IMR-90 (cell line): ENCODE data around the gene GNAO1. TPM values are rescaled to one million over a fixed set of nuclear protein-coding genes. Genes with fewer than 3 reads are reported as not detected.
A peak's percentile ranks its signal among the peaks of the same experiment; 100 is the strongest.

Experiments
- ATAC-seq: fragments of 200-7000 bp; cut with Tn5 transposase; 2 replicates; pipeline ENCODE4 v1.9.1; 2020; ENCODE audit warnings: low read depth, mild to moderate bottlenecking, moderate library complexity
- BruUV-seq: library from RNA; stranded (reverse); fragments of 400-500 nt; replicated peaks from 2 replicates; lab custom pipeline; 2021; lab: Mats Ljungman, UMichigan
- CTCF ChIA-PET: fragments of 300-600 bp; formaldehyde crosslinking; extraction: SDS; loops from one replicate; lab custom pipeline; 2021; ENCODE audit warnings: antibody characterized with exemption; lab: Yijun Ruan, JAX
- POLR2A ChIA-PET: fragments of 300-600 bp; sonication (Branson Sonifier 250); formaldehyde crosslinking; loops from one replicate; lab custom pipeline; 2022; ENCODE audit warnings: antibody characterized with exemption; ENCODE audit not compliant: unreplicated experiment; lab: Charles Lee
- DNase-seq: peaks from one replicate; pipeline ENCODE4 v3.0.0; 2013
- H2AFZ ChIP-seq: replicated peaks from 2 replicates; pipeline ENCODE3; 2013; ENCODE audit warnings: low read length, mild to moderate bottlenecking; ENCODE audit not compliant: poor library complexity
- H2AK5ac ChIP-seq: 2 replicates; pipeline ENCODE4 v1.6.1; 2013; ENCODE audit warnings: low read depth, low read length, inconsistent platforms
- H2AK9ac ChIP-seq: replicated peaks from 2 replicates; pipeline ENCODE3; 2013; ENCODE audit warnings: mild to moderate bottlenecking, low read depth, low read length, moderate library complexity; ENCODE audit not compliant: poor library complexity
- H2BK120ac ChIP-seq: 2 replicates; pipeline ENCODE4 v1.6.1; 2013; ENCODE audit warnings: low read depth, low read length, inconsistent platforms
- H2BK15ac ChIP-seq: 3 replicates; pipeline ENCODE4 v1.6.1; 2013; ENCODE audit warnings: low read depth, low read length, inconsistent platforms
- H2BK20ac ChIP-seq: 2 replicates; pipeline ENCODE4 v1.6.1; 2013; ENCODE audit warnings: low read depth, mild to moderate bottlenecking, inconsistent platforms, low read length, moderate library complexity
- H2BK5ac ChIP-seq: 2 replicates; pipeline ENCODE4 v1.6.1; 2013; ENCODE audit warnings: mild to moderate bottlenecking, low read depth, low read length, inconsistent platforms; ENCODE audit not compliant: poor library complexity, severe bottlenecking
- H3K14ac ChIP-seq: replicated peaks from 2 replicates; pipeline ENCODE4 v1.6.1; 2013; ENCODE audit warnings: low read depth, low read length, inconsistent platforms
- H3K18ac ChIP-seq: 2 replicates; pipeline ENCODE4 v1.6.1; 2013; ENCODE audit warnings: low read depth, low read length, control low read depth
- H3K23ac ChIP-seq: 2 replicates; pipeline ENCODE4 v1.6.1; 2013; ENCODE audit warnings: low read depth, low read length, inconsistent platforms
- H3K27ac ChIP-seq: 2 replicates; pipeline ENCODE4 v1.5.1; 2013; ENCODE audit warnings: mild to moderate bottlenecking, control low read depth, low read length; ENCODE audit not compliant: insufficient read depth
- H3K27me3 ChIP-seq: 2 replicates; pipeline ENCODE4 v1.6.1; 2013; ENCODE audit warnings: low read length; ENCODE audit not compliant: control insufficient read depth, insufficient read depth
- H3K36me3 ChIP-seq: 2 replicates; pipeline ENCODE4 v1.6.1; 2013; ENCODE audit warnings: low read length, mixed read lengths; ENCODE audit not compliant: control insufficient read depth, insufficient read depth
- H3K4ac ChIP-seq: 2 replicates; pipeline ENCODE4 v1.6.1; 2013; ENCODE audit warnings: low read depth, low read length, inconsistent platforms
- H3K4me1 ChIP-seq: 2 replicates; pipeline ENCODE4 v1.6.1; 2013; ENCODE audit warnings: low read length, mixed read lengths; ENCODE audit not compliant: control insufficient read depth, insufficient read depth
- H3K4me2 ChIP-seq: 2 replicates; pipeline ENCODE4 v1.6.1; 2013; ENCODE audit warnings: low read depth, mild to moderate bottlenecking, control low read depth, low read length, moderate library complexity
- H3K4me3 ChIP-seq: 2 replicates; pipeline ENCODE4 v1.5.1; 2013; ENCODE audit warnings: low read depth, mild to moderate bottlenecking, control low read depth, low read length, moderate library complexity; ENCODE audit not compliant: insufficient read depth
- H3K56ac ChIP-seq: 2 replicates; pipeline ENCODE4 v1.6.1; 2013; ENCODE audit warnings: low read length, inconsistent platforms; ENCODE audit not compliant: insufficient read depth; ENCODE audit errors: extremely low read depth
- H3K79me1 ChIP-seq, 2 experiments: 2 replicates each; pipeline ENCODE4 v1.6.1; 2013; ENCODE audit warnings: low read length in 2 of 2, inconsistent platforms in 1 of 2, low read depth in 1 of 2
- H3K9ac ChIP-seq: 2 replicates; pipeline ENCODE4 v1.6.1; 2013; ENCODE audit warnings: low read depth, low read length, control low read depth
- H3K9me1 ChIP-seq: 2 replicates; pipeline ENCODE4 v1.6.1; 2013; ENCODE audit warnings: low read length, inconsistent platforms; ENCODE audit not compliant: insufficient read depth
- H3K9me3 ChIP-seq: 2 replicates; pipeline ENCODE4 v1.6.1; 2013; ENCODE audit warnings: low read length; ENCODE audit not compliant: control insufficient read depth, insufficient read depth
- H4K20me1 ChIP-seq: 2 replicates; pipeline ENCODE4 v1.6.1; 2013; ENCODE audit warnings: low read length, inconsistent platforms; ENCODE audit not compliant: insufficient read depth
- H4K5ac ChIP-seq: 2 replicates; pipeline ENCODE4 v1.6.1; 2013; ENCODE audit warnings: mild to moderate bottlenecking, low read depth, low read length, control low read depth
- H4K8ac ChIP-seq, 2 experiments: 2 replicates each; pipeline ENCODE4 v1.6.1; 2013; ENCODE audit warnings: low read depth in 2 of 2, low read length in 2 of 2, control low read depth in 1 of 2, inconsistent platforms in 1 of 2
- H4K91ac ChIP-seq: 2 replicates; pipeline ENCODE4 v1.6.1; 2013; ENCODE audit warnings: low read depth, low read length, inconsistent platforms; ENCODE audit not compliant: insufficient read depth
- BHLHE40 ChIP-seq: fragments of 150-350 bp; IDR thresholded peaks from 2 replicates; pipeline ENCODE4 v1.6.1; 2016; ENCODE audit warnings: mild to moderate bottlenecking, low read depth, low read length
- CEBPB ChIP-seq: IDR thresholded peaks from 2 replicates; pipeline ENCODE4 v1.6.1; 2012; ENCODE audit warnings: low read depth, low read length, improper control_type of control experiment
- CHD1 ChIP-seq: IDR thresholded peaks from 2 replicates; pipeline ENCODE4 v1.6.1; 2012; ENCODE audit warnings: low read depth, low read length, improper control_type of control experiment
- CTCF ChIP-seq: conservative IDR thresholded peaks from 2 replicates; pipeline ENCODE4 v1.5.1; 2012; ENCODE audit warnings: mild to moderate bottlenecking, low read depth, low read length, improper control_type of control experiment
- ELK1 ChIP-seq: fragments of 150-350 bp; IDR thresholded peaks from 2 replicates; pipeline ENCODE4 v1.6.1; 2016; ENCODE audit warnings: low read depth, mild to moderate bottlenecking, low read length, moderate library complexity, borderline replicate concordance
- FOS ChIP-seq: fragments of 150-350 bp; IDR thresholded peaks from 2 replicates; pipeline ENCODE4 v1.6.1; 2016; ENCODE audit warnings: low read depth, low read length
- MAFK ChIP-seq: IDR thresholded peaks from 2 replicates; pipeline ENCODE4 v1.6.1; 2012; ENCODE audit warnings: low read depth, low read length, improper control_type of control experiment
- MAZ ChIP-seq: IDR thresholded peaks from 2 replicates; pipeline ENCODE4 v1.6.1; 2012; ENCODE audit warnings: low read depth, mild to moderate bottlenecking, low read length, improper control_type of control experiment, moderate library complexity, borderline replicate concordance
- MXI1 ChIP-seq: IDR thresholded peaks from 2 replicates; pipeline ENCODE4 v1.6.1; 2012; ENCODE audit warnings: low read depth, mild to moderate bottlenecking, low read length, moderate library complexity, borderline replicate concordance
- NFE2L2 ChIP-seq: fragments of 150-350 bp; IDR thresholded peaks from 2 replicates; pipeline ENCODE4 v1.6.1; 2016; ENCODE audit warnings: low read depth, mild to moderate bottlenecking, low read length
- POLR2A ChIP-seq: IDR thresholded peaks from 2 replicates; pipeline ENCODE4 v1.6.1; 2012; ENCODE audit warnings: mild to moderate bottlenecking, low read depth, low read length
- RAD21 ChIP-seq: IDR thresholded peaks from 2 replicates; pipeline ENCODE4 v1.6.1; 2012; ENCODE audit warnings: low read length, improper control_type of control experiment
- RCOR1 ChIP-seq: IDR thresholded peaks from 2 replicates; pipeline ENCODE4 v1.6.1; 2012; ENCODE audit warnings: mild to moderate bottlenecking, low read length, improper control_type of control experiment; ENCODE audit not compliant: insufficient replicate concordance
- RFX5 ChIP-seq: IDR thresholded peaks from 2 replicates; pipeline ENCODE4 v1.8.0; 2012; ENCODE audit warnings: low read depth, mild to moderate bottlenecking, low read length, moderate library complexity
- SMC3 ChIP-seq: fragments of 150-350 bp; IDR thresholded peaks from 2 replicates; pipeline ENCODE4 v1.6.1; 2016; ENCODE audit warnings: low read depth, mild to moderate bottlenecking, antibody characterized with exemption, low read length, moderate library complexity
- WGBS, 2 experiments: methylation state at CpG; one replicate each; pipeline versions ENCODE4 v1.1.5 to v1.1.7; 2013; ENCODE audit warnings: missing lambda C conversion rate in 2 of 2; ENCODE audit not compliant: insufficient read length in 1 of 2; ENCODE audit errors: extremely low coverage in 2 of 2; 5-methylcytosine and 5-hydroxymethylcytosine counted together
- dilution Hi-C: fragments of 300-500 bp; cut with HindIII; formaldehyde crosslinking; loops from one replicate; pipeline ENCODE4 v1.14.3; 2018; ENCODE audit warnings: low sequenced_read_pairs; ENCODE audit not compliant: unreplicated experiment
- in situ Hi-C: fragments of 300-500 bp; cut with MboI; formaldehyde crosslinking; loops from 3 replicates; pipeline ENCODE4 v1.14.3; 2019; ENCODE audit warnings: low sequenced_read_pairs, inconsistent platforms, mixed read lengths
- intact Hi-C: fragments of 100-400 bp; cut with micrococcal nuclease; formaldehyde crosslinking; loops from 2 replicates; pipeline ENCODE4 v1.10.0; 2022
- polyA plus RNA-seq, 3 experiments: library from polyadenylated mRNA; depleted of rRNA; stranded (reverse); fragments of >200 nt; gene quantifications; 2 replicates each; pipeline ENCODE4 v1.2.3, GENCODE V29; 2012; ENCODE audit warnings: low replicate concordance in 1 of 3
- total RNA-seq: library from RNA; depleted of rRNA; stranded (reverse); fragments of >200 nt; gene quantifications from 2 replicates; pipeline ENCODE4 v1.2.3, GENCODE V29; 2012

The GNAO1 gene
- total and polyA plus RNA-seq, 2 of the 4 experiments (the other 2 are of a cell fraction), result under 0.01 to 0.07 TPM

- Histone ChIP-seq H3K9me3 (no peaks in the 10 kb centered on the region), H2AK5ac (no peak overlapping the region), H3K56ac (no peak overlapping the region), H3K9ac (no peak overlapping the region), H3K4me3 (no peak overlapping the region), H3K23ac (no peak overlapping the region), H3K79me1 (no peaks in the 10 kb centered on the region), H2BK5ac (no peak overlapping the region), H4K20me1 (no peaks in the 10 kb centered on the region), H4K5ac (no peak overlapping the region), H3K18ac (no peak overlapping the region), H4K8ac (no peak overlapping the region), H3K36me3 (no peaks in the 10 kb centered on the region), H3K9me1 (no peaks in the 10 kb centered on the region), H4K91ac (no peak overlapping the region), H3K14ac (no peak overlapping the region), H3K4ac (no peak overlapping the region), H3K4me2 (no peak overlapping the region), H2BK120ac (no peak overlapping the region), H2BK20ac (no peak overlapping the region), H3K4me1 (peaks cover 2% of the 10 kb centered on the region; the same call in 1 of the 2 replicates), H2AK9ac (no peak overlapping the region), H2AFZ (peak overlapping the region; percentile 33), H3K27me3 (no peaks in the 10 kb centered on the region; the same call in 1 of the 2 replicates), H2BK15ac (no peak overlapping the region), H3K27ac (no peak overlapping the region)
- in situ Hi-C loops (no loop called here), intact Hi-C loops (no loop called here), dilution Hi-C loops (no loop called here)
- BruUV-seq, result no TSS peak
- CTCF ChIA-PET, result no interaction called here
- WGBS, 2 experiments, result 56% methylated on average over 3 of the region's 9 CpGs; no CpG with 5 or more reads in 1 of the 2 experiments
- no peak for DNase-seq
- POLR2A ChIA-PET, result interaction anchor here (0.5 to 0.6 kb wide), 2 partner anchors 29 to 417 kb away, joined by 3 read pairs; no protein-coding TSS in a partner anchor
- peak; percentile 65 for ATAC-seq
- TF ChIP-seq NFE2L2 (no peak), RFX5 (no peak), CEBPB (no peak), MAZ (no peak), FOS (no peak), POLR2A (no peak), BHLHE40 (no peak), CHD1 (no peak), MXI1 (no peak), RAD21 (no peak), ELK1 (no peak), SMC3 (no peak), MAFK (no peak), CTCF (no peak), RCOR1 (no peak)
Observed at GRCh38 chr16:56341656-56342399, 150.5 kb downstream of the GNAO1 start.
